NCI-H510A (cell line): Measurements from ENCODE around the gene SENP3.
A peak's percentile ranks its signal among the peaks of the same experiment; 100 is the strongest.

ENCODE experiments used
- DNase-seq: peaks from one replicate; lab custom pipeline; 2025; lab: John Stamatoyannopoulos, UW

Gene SENP3

GRCh38 chr17:7556627-7557026 is 5.1 kb upstream of the SENP3 start:
- no peak for DNase-seq

- DNase-seq, result no peak
Observed at GRCh38 chr17:7557147-7557764, 4.5 kb upstream of the SENP3 start.

GRCh38 chr17:7557775-7558543 is 3.8 kb upstream of the SENP3 start:
- DNase-seq, result peak; percentile 63

- no peak for DNase-seq
Observed at GRCh38 chr17:7558544-7559319, 3.0 kb upstream of the SENP3 start, which contains the start of gene TNFSF13. TSS of gene TNFSF13 (plus strand) at chr17:7558750. CDS start at chr17:7559040, 290 bp downstream.

- DNase-seq, result no peak
Observed at GRCh38 chr17:7559320-7560171, 2.2 kb upstream of the SENP3 start.

GRCh38 chr17:7560172-7561027 is 1.3 kb upstream of the SENP3 start:
- DNase-seq, result peak; percentile 56

GRCh38 chr17:7561028-7561575 is 617 bp upstream of the SENP3 start:
- DNase-seq, result peak; percentile 76

- no peak for DNase-seq
Observed at GRCh38 chr17:7562208-7562605, 488 bp downstream of the SENP3 start.

GRCh38 chr17:7563115-7563869 is 1.6 kb downstream of the SENP3 start:
- no peak for DNase-seq

- DNase-seq, result no peak
Observed at GRCh38 chr17:7569571-7569970, 7.9 kb downstream of the SENP3 start.

- DNase-seq, result no peak
Observed at GRCh38 chr17:7570351-7570750, 8.6 kb downstream of the SENP3 start.

- DNase-seq, result peak; percentile 99
Observed at GRCh38 chr17:7572338-7572587, 10.5 kb downstream of the SENP3 start.

GRCh38 chr17:7572588-7573323 is 11.0 kb downstream of the SENP3 start:
- DNase-seq, result no peak

GRCh38 chr17:7573324-7574080 is 11.8 kb downstream of the SENP3 start:
- peak; percentile 77 for DNase-seq

GRCh38 chr17:7574176-7574953 is 12.6 kb downstream of the SENP3 start:
- DNase-seq, result no peak

GRCh38 chr17:7575481-7575883 is 13.8 kb downstream of the SENP3 start:
- no peak for DNase-seq

- no peak for DNase-seq
Observed at GRCh38 chr17:7575959-7576358, 14.2 kb downstream of the SENP3 start.

- no peak for DNase-seq
Observed at GRCh38 chr17:7576432-7576937, 14.8 kb downstream of the SENP3 start.
